ENCODE results near the gene LINC00237. TPM values are rescaled to one million over a fixed set of nuclear protein-coding genes. Genes with fewer than 3 reads are reported as not detected.

Gene LINC00237
- total and polyA plus RNA-seq, 8 donors, result not detected

DNA sequence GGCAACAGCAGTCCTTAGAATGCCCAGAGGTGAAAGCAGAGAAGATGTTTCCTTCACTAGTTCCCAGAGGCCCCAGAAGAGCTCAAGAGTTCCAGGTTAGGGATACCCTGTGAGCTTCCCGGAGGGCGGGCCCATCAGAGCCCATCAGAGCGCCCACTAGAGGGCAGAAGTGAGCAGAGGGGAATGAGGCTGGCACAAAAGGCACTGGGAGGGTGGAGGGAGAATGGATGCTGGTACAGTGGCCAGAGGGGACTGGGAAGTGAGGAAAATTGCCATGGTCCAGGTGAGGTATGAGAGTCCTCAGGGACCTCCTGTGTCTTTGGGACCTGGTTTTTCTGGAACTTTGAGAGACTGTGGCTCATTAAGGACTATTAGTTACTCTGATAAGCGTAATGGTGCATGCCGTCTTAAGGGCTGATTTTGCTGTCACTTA, 57.3 kb downstream of the LINC00237 start:
- peak; percentile 26 to 39 for DNase-seq
- no peaks in the 10 kb centered on the region for H3K9me3 ChIP-seq
- WGBS, 5 donors, result 53 to 58% (median 56%) methylated on average over 5 of the region's 5 CpGs
- H3K27me3 ChIP-seq, result peaks cover 0 to 53% (median 0%) of the 10 kb centered on the region in 3 donors
- no peaks in the 10 kb centered on the region for H3K4me1 ChIP-seq
- no peaks in the 10 kb centered on the region for H3K36me3 ChIP-seq
- TF ChIP-seq POLR2A (IDR thresholded peaks at IDR 0.05) (no peak), EP300 (IDR thresholded peaks at IDR 0.05) (no peak), POLR2AphosphoS5 (IDR thresholded peaks at IDR 0.05) (no peak)
- TF ChIP-seq, protein P1, sequence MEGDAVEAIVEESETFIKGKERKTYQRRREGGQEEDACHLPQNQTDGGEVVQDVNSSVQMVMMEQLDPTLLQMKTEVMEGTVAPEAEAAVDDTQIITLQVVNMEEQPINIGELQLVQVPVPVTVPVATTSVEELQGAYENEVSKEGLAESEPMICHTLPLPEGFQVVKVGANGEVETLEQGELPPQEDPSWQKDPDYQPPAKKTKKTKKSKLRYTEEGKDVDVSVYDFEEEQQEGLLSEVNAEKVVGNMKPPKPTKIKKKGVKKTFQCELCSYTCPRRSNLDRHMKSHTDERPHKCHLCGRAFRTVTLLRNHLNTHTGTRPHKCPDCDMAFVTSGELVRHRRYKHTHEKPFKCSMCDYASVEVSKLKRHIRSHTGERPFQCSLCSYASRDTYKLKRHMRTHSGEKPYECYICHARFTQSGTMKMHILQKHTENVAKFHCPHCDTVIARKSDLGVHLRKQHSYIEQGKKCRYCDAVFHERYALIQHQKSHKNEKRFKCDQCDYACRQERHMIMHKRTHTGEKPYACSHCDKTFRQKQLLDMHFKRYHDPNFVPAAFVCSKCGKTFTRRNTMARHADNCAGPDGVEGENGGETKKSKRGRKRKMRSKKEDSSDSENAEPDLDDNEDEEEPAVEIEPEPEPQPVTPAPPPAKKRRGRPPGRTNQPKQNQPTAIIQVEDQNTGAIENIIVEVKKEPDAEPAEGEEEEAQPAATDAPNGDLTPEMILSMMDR (IDR thresholded peaks at IDR 0.05), result peak in 2 of 7 experiments; percentile 23 to 38
- no peak overlapping the region for H3K4me3 ChIP-seq
- intact Hi-C loops (cut with DNase I; ENCODE audit: low total_unique reads), result no loop called here
- no peak overlapping the region for H3K27ac ChIP-seq

DNA sequence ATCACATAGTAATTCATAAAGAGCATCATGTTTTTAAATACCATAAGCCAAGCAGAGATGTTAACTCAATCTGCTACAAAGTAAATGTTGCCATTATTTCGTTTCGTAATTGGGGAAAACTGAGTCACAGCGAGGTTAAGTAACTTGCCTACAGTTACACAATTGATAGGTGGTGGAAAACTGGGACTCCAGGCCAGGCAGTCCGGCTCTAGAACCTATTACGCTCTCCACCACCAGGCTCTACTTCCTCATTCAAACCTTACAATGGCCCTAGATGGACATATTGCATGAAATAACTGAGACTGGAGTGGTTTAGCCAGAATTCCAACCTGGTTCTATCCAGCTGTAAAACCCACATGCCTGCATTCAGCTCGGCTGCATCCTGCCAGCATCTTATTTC, 58.2 kb downstream of the LINC00237 start:
- intact Hi-C loops (cut with DNase I; ENCODE audit: low total_unique reads), result no loop called here
- 78 to 90% (median 83%) methylated on average over 6 of the region's 6 CpGs for WGBS, 5 donors
- H3K27ac ChIP-seq, result no peak overlapping the region

DNA sequence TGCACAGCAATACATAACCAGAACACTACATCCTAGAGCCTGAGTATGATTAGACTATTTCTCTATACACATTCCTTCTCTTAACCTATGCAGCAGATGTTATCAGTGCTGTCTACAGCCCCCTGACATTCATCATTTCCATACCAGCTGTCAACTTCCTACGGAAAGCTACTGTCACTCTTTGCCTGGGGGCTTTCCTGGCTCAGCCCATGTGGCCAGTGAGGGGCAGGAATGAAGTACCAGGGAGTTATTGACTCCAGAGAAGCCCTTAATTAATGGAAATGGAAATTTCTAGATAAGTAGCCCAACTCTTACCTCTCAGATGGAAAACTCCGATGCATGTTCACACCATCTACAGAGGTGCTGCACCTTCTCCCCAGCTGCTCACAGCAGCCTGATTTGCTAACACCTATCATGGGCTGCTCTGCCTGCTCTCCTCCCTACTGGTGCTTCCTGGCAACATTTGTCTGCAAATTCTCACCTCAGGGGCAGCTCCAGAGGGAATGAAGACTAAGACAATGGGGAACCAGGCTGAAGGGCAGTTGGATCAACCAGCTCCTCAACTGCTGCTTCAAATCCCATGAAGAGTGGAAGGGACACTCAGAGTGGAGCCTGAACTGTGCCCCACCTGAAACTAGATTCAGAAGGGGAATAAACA, 59.6 kb downstream of the LINC00237 start:
- no peak overlapping the region for H3K27ac ChIP-seq

More for the DNA sequence above, 58.2 kb downstream of the LINC00237 start:
- H3K9me3 ChIP-seq, result no peaks in the 10 kb centered on the region
- no peaks in the 10 kb centered on the region for H3K4me1 ChIP-seq
- H3K36me3 ChIP-seq, result no peaks in the 10 kb centered on the region
- TF ChIP-seq POLR2A (IDR thresholded peaks at IDR 0.05) (no peak), EP300 (IDR thresholded peaks at IDR 0.05) (no peak), POLR2AphosphoS5 (IDR thresholded peaks at IDR 0.05) (no peak)
- TF ChIP-seq, protein P1 (IDR thresholded peaks at IDR 0.05), result no peak
- no peak for DNase-seq
- no peak overlapping the region for H3K4me3 ChIP-seq
- peaks cover 0 to 44% (median 0%) of the 10 kb centered on the region in 3 donors for H3K27me3 ChIP-seq

More for the DNA sequence above, 59.6 kb downstream of the LINC00237 start:
- no peak for DNase-seq
- no peaks in the 10 kb centered on the region for H3K4me1 ChIP-seq
- H3K9me3 ChIP-seq, result peaks cover 0 to 4% (median 0%) of the 10 kb centered on the region in 4 donors
- H3K4me3 ChIP-seq, result no peak overlapping the region
- intact Hi-C loops (cut with DNase I; ENCODE audit: low total_unique reads), result no loop called here
- 16 to 29% (median 20%) methylated on average over 2 of the region's 2 CpGs for WGBS, 5 donors
- H3K36me3 ChIP-seq, result no peaks in the 10 kb centered on the region
- TF ChIP-seq, protein P1 (IDR thresholded peaks at IDR 0.05), result no peak
- no peak for TF ChIP-seq EP300 (IDR thresholded peaks at IDR 0.05)
- no peak for TF ChIP-seq POLR2A (IDR thresholded peaks at IDR 0.05)
- no peak for TF ChIP-seq POLR2AphosphoS5 (IDR thresholded peaks at IDR 0.05)
- H3K27me3 ChIP-seq, result peaks cover 0 to 32% (median 0%) of the 10 kb centered on the region in 3 donors

Small RNAs within 50 kb of the gene (small RNA-seq; reads per million reads assigned to genes)
- 0 reads per million in 4 donors for gene RNA5SP477

Other genes with a start within 250 kb of the LINC00237 start
- gene KIZ, start 19.7 kb upstream of the LINC00237 start, total RNA-seq, result 10 to 100 TPM; 11.7 to 23.2 (median 16.8) TPM
- 10 to 100 TPM; 13.1 to 38.2 (median 13.4) TPM for gene KIZ, start 19.7 kb upstream of the LINC00237 start, polyA plus RNA-seq
- 10 to 100 TPM; 15.2 to 66.8 (median 34.4) TPM for gene XRN2, start 197.0 kb upstream of the LINC00237 start, total RNA-seq
- 10 to 100 TPM; 12.5 to 35.7 (median 21.0) TPM for gene XRN2, start 197.0 kb upstream of the LINC00237 start, polyA plus RNA-seq

Measured in stomach (tissue), 9 donors.